Right lobe of liver (tissue), 6 donors: ENCODE results near the gene PELI1. TPM values are rescaled to one million over a fixed set of nuclear protein-coding genes. Genes with fewer than 3 reads are reported as not detected.
A peak's percentile ranks its signal among the peaks of the same experiment; 100 is the strongest.

Source experiments
- ATAC-seq, 4 donors: fragments of 200-7000 bp; cut with Tn5 transposase; one replicate each; pipeline ENCODE4 v1.9.1; 2020; ENCODE audit warnings: mild to moderate bottlenecking in 4 of 4, moderate library complexity in 4 of 4
- DNase-seq, 3 donors: peaks; one replicate each; pipeline ENCODE4 v3.0.0-alpha.2; 2020
- H3K27ac ChIP-seq, 3 donors: fragments of 200-600 bp; one replicate each; pipeline ENCODE4 v1.8.0; 2022
- H3K27me3 ChIP-seq, 2 donors: fragments of 200-600 bp; one replicate each; pipeline ENCODE4 v1.8.0; 2022
- H3K36me3 ChIP-seq, 4 donors: fragments of 200-600 bp; sonication (generic) in 1 of 4; one replicate each; pipeline versions ENCODE4 v1.5.1 to v1.8.0; 2017 to 2022; ENCODE audit warnings: control low read depth in 1 of 4
- H3K4me1 ChIP-seq, 4 donors: fragments of 200-600 bp; sonication (generic) in 1 of 4; one replicate each; pipeline versions ENCODE4 v1.5.1 to v1.8.0; 2017 to 2022; ENCODE audit warnings: control low read depth in 1 of 4
- H3K4me3 ChIP-seq, 3 donors: fragments of 200-600 bp; one replicate each; pipeline ENCODE4 v1.8.0; 2022
- H3K9me3 ChIP-seq, 4 donors: fragments of 200-600 bp; sonication (generic) in 1 of 4; one replicate each; pipeline versions ENCODE4 v1.5.1 to v1.8.0; 2017 to 2022; ENCODE audit warnings: control low read depth in 1 of 4
- POLR2A ChIP-seq: fragments of 450-650 bp; IDR thresholded peaks from one replicate; pipeline ENCODE4 v1.6.1; 2017; ENCODE audit warnings: antibody characterized with exemption, mild to moderate bottlenecking
- WGBS: methylation state at CpG from one replicate; pipeline ENCODE4 v1.1.6; 2018; ENCODE audit warnings: low coverage, low lambda C conversion rate; ENCODE audit not compliant: insufficient coverage; ENCODE audit errors: missing lambda C conversion rate; 5-methylcytosine and 5-hydroxymethylcytosine counted together
- intact Hi-C, 2 donors: fragments of 100-400 bp; cut with DNase I; formaldehyde crosslinking; loops; one replicate each; pipeline versions ENCODE4 v1.11.2 to v1.14.1; 2022
- total RNA-seq, 6 experiments: library from RNA; depleted of rRNA in 2 of 6; stranded (reverse); fragments of >200 nt in 2 of 6; fragmentation: NEBNext Ultra II Directional in 3 of 6; extraction: Animal tissue kit (Norgen Biotek cat#: 25700) in 3 of 6; gene quantifications; one replicate each; pipeline versions ENCODE4 v1.1.0 to v1.2.4, GENCODE V29; 2016 to 2023
- TF ChIP-seq, protein P1 (sequence below), 4 donors: fragments of 200-600 bp in 3 of 4; fragments of 450-650 bp in 1 of 4; IDR thresholded peaks; one replicate each; pipeline versions ENCODE4 v1.5.1 to v1.8.0; 2016 to 2022; ENCODE audit warnings: antibody characterized with exemption in 4 of 4, mild to moderate bottlenecking in 2 of 4
- donor health status: DM: no; HTN: yes; CAD: no.
- donor health status: DM: no; HTN: no; CAD: no.
- donor health status: DM: no; HTN: no; CAD: no.
- donor health status: DM: no; HTN: yes; CAD: no.
- donor health status: DM: no; HTN: yes; CAD: no.

PELI1 gene
- total RNA-seq, 6 experiments from 2014 or later: 4.7 to 18.8 (median 8.3) TPM

DNA sequence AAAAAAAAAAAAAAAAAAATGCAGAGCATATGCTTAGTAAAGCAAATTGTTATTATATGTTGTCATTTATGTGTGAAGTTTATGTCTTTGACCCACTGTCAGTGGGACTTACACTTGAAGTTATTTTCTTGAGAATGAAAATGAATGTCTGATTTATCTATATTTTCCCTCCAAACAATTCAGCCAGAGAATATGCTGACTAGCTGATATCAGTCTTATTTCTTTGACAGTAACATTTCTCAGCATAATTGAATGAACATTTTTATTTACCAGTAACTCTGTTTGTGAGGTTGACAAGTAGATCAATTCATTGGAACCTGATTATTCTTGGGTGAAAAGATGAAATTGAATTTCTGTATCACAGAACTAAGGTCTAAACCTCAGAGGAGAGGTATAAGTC is 85.0 kb downstream of the PELI1 start:
- no peaks in the 10 kb centered on the region for H3K9me3 ChIP-seq
- H3K4me3 ChIP-seq: no peak overlapping the region
- H3K4me1 ChIP-seq: no peaks in the 10 kb centered on the region
- TF ChIP-seq POLR2A: no peak
- TF ChIP-seq, protein P1, sequence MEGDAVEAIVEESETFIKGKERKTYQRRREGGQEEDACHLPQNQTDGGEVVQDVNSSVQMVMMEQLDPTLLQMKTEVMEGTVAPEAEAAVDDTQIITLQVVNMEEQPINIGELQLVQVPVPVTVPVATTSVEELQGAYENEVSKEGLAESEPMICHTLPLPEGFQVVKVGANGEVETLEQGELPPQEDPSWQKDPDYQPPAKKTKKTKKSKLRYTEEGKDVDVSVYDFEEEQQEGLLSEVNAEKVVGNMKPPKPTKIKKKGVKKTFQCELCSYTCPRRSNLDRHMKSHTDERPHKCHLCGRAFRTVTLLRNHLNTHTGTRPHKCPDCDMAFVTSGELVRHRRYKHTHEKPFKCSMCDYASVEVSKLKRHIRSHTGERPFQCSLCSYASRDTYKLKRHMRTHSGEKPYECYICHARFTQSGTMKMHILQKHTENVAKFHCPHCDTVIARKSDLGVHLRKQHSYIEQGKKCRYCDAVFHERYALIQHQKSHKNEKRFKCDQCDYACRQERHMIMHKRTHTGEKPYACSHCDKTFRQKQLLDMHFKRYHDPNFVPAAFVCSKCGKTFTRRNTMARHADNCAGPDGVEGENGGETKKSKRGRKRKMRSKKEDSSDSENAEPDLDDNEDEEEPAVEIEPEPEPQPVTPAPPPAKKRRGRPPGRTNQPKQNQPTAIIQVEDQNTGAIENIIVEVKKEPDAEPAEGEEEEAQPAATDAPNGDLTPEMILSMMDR (IDR thresholded peaks at IDR 0.05): no peak
- no peaks in the 10 kb centered on the region for H3K36me3 ChIP-seq
- no peaks in the 10 kb centered on the region for H3K27me3 ChIP-seq
- ATAC-seq (no peak), DNase-seq (no peak)
- intact Hi-C loops: loop anchor here in 1 of 2 donors (10.0 kb wide), 1 partner anchor 266 kb away; no protein-coding TSS in a partner anchor
- H3K27ac ChIP-seq: no peak overlapping the region

DNA sequence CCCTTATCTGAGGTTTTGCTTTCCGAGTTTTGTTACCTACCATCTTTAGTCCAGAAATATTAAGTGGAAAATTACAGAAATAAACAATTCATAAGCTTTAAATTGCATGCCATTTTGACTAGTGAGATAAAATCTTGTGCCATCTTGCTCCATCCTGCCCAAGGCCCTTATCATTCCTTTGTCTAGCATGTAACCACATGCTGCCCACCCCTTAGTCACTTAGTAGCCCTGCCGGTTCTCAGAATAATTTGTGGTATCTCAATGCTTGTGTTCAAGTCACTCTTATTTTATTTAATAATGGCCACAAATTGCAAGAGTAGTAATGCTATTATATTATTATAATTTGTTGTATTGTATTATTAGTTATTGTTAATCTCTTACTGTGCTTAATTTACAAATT is 88.2 kb downstream of the PELI1 start:
- Histone ChIP-seq H3K4me3 (no peak overlapping the region), H3K9me3 (no peaks in the 10 kb centered on the region), H3K4me1 (no peaks in the 10 kb centered on the region), H3K27me3 (no peaks in the 10 kb centered on the region), H3K27ac (no peak overlapping the region), H3K36me3 (no peaks in the 10 kb centered on the region)
- DNase-seq (no peak), ATAC-seq (no peak)
- intact Hi-C loops: loop anchor here in 1 of 2 donors (10.0 kb wide), 1 partner anchor 269 kb away; no protein-coding TSS in a partner anchor
- 68% methylated on average over 2 of the region's 2 CpGs for WGBS
- TF ChIP-seq, protein P1 (IDR thresholded peaks at IDR 0.05): no peak
- TF ChIP-seq POLR2A: no peak

DNA sequence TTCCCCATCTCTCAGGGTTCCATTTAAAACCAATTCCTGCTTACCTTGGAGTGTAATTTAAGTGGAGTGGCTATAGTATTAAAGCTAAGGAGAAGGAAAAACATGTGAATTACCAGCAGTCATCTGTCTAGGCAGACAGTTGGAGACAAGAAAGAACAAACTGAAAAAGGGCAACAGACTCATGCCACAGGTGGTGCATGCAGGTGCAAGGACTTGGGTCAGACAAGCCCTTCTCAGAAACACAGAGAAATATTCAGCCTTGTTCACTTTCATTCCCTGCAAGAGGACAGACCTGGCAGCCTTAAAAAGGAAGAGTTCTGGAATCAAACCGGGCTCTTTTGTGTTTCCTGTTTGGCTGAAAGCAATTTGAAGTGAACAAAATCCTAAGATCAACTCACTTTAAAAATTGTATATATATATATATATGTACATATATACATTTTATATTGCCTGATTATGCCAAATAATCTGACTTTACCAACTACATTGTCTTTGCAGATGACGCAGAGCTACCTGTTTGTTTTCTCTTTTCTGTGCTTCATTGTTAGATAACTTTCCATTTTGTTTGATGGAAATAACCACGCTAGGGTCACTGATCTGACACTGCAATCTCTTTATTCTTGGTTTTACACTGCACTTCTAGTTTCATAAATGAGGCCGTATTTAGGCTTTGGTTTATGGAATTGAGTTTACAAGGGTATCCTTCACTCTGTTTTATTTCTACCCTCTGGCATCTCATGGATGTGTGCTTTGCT is 89.9 kb downstream of the PELI1 start:
- Histone ChIP-seq H3K27me3 (no peaks in the 10 kb centered on the region), H3K9me3 (no peaks in the 10 kb centered on the region), H3K36me3 (no peaks in the 10 kb centered on the region), H3K27ac (no peak overlapping the region), H3K4me3 (no peak overlapping the region), H3K4me1 (no peaks in the 10 kb centered on the region)
- intact Hi-C loops: loop anchor here in 1 of 2 donors (10.0 kb wide), 1 partner anchor 270 kb away; no protein-coding TSS in a partner anchor
- TF ChIP-seq POLR2A: no peak
- TF ChIP-seq, protein P1 (IDR thresholded peaks at IDR 0.05): no peak
- WGBS: 63% methylated on average over 4 of the region's 4 CpGs
- DNase-seq (no peak), ATAC-seq (no peak)

DNA sequence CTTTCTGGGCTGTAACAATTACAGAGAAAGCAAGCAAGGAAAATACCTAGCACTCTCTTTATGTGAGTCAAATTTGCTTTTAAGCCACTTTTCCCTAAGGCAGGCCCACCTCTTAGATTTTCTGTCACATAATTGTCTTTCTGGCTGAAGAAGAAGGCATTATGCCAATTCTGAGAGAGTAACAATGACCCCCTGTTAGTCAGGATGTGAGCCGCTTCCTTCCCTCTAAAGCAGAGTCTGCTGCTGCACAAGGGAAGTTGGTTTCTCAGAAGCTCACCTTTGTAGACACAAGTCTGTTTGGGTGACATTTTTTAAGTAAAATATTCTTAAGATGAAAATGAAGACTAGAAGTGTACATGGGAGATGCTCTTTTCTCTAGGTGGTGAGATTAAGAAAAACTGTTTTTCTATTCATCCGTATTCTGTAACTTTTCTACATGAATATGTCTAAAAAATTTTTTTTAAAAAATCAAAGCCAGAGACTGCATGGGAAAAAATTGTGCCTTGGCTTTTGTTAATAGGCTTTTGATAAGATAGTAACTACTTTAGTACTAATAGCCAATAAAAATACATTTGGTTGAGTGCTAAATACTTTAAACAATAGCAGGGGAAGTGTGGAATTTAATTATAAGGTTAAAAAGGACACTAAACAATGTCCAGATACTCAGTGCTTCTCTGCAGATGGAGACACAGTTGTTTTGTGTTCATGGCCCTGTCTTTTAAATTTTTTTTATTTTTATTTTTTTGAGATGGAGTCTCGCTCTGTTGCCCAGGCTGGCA is 91.6 kb downstream of the PELI1 start:
- Histone ChIP-seq H3K36me3 (no peaks in the 10 kb centered on the region), H3K9me3 (no peaks in the 10 kb centered on the region), H3K27me3 (no peaks in the 10 kb centered on the region), H3K27ac (no peak overlapping the region), H3K4me3 (no peak overlapping the region), H3K4me1 (no peaks in the 10 kb centered on the region)
- ATAC-seq (peak; percentile 34 to 71 (median 58)), DNase-seq (no peak)
- TF ChIP-seq, protein P1 (IDR thresholded peaks at IDR 0.05): no peak
- no peak for TF ChIP-seq POLR2A
- intact Hi-C loops: loop anchor here in 1 of 2 donors (10.0 kb wide), 1 partner anchor 272 kb away; no protein-coding TSS in a partner anchor
- WGBS: 71% methylated on average over 3 of the region's 3 CpGs
